GM12872 (cell line): ENCODE measurements around the gene ONECUT1.
A peak's percentile ranks its signal among the peaks of the same experiment; 100 is the strongest.

ENCODE experiments used
- TF ChIP-seq, protein P1 (sequence below): IDR thresholded peaks from 3 replicates; pipeline ENCODE4 v1.5.1; 2011; ENCODE audit warnings: low read depth, mild to moderate bottlenecking, low read length, moderate library complexity; ENCODE audit not compliant: insufficient read depth

Gene ONECUT1

DNA sequence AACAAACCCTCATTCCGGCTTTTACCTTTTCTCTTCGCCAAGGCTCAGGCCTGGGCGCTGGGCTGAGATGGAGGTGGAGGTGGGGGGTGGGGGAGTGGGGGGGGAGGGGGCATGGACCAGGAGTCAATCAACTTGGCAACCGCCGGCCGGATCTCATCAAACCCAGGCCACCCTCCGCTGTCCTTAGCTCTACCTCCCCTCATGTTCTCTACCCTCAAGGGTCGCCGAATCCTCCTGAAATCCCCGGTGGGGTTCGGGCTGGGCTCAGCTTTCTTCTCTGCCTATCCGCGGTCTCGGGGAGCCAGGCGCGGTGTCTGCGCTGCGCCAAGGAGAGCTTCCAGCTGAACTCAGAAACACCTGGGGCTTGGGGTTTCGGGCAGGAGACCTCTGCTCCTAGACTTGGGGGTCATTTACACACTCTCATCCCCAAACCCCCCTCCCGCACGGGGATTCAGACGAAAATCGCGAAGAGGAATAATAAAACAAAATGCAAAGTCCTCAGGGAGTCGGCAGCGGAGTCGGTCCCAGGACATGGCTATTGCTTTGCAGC lies 2.5 kb downstream of the ONECUT1 start:
- TF ChIP-seq, protein P1, sequence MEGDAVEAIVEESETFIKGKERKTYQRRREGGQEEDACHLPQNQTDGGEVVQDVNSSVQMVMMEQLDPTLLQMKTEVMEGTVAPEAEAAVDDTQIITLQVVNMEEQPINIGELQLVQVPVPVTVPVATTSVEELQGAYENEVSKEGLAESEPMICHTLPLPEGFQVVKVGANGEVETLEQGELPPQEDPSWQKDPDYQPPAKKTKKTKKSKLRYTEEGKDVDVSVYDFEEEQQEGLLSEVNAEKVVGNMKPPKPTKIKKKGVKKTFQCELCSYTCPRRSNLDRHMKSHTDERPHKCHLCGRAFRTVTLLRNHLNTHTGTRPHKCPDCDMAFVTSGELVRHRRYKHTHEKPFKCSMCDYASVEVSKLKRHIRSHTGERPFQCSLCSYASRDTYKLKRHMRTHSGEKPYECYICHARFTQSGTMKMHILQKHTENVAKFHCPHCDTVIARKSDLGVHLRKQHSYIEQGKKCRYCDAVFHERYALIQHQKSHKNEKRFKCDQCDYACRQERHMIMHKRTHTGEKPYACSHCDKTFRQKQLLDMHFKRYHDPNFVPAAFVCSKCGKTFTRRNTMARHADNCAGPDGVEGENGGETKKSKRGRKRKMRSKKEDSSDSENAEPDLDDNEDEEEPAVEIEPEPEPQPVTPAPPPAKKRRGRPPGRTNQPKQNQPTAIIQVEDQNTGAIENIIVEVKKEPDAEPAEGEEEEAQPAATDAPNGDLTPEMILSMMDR = no peak

DNA sequence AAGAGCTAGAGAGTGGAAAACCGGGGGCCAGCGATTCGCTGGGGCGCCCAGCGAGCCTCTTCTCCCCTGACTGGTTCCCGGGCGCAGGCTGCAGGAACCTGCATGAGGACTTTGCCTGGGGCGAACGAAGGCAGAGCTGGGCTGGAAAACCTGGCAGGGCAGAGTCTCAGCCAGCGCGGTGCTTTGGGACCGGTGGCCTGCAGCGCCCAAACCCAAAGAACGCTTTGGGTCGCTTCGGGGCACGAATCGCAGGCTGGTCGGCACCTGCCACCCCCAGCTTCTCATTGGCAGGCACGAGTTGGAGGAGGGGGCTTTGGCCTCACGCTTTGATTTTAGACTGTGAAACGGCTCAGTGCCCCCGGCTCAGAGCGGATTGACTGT lies 3.0 kb downstream of the ONECUT1 start:
- TF ChIP-seq, protein P1 = no peak

DNA sequence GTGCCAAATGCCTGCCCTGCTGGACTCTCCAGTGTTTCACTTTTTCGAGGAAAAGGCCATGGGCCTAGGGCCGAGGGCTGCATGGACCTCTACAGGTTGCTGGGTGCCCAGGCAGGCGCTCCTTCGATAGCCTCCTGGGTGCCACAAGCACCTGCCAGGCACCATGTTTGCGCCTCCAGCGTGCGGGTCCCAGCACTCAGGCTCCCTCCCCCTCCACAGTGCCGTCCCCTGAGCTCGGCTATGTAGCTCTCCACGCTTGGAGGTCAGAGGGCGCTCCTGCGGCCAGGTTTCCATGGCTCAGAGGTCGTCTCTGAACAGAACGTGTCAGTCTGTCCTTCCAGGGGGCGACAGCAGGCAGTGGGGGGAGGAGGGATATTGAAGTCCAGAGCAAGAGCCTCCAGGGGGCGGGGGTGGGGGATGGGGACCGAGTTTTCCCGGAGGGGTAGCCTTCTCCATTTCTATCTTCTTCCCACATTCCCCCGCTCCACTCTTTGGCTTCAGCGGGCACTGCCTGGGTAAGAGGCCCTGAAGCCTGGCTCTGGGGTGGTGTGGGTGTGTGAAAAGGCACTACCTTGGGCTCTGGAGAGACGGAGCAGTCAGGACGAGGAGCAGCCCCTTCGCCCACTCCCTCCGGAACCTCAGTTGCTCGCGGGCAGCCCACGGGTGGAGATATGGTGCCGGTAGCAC lies 3.6 kb downstream of the ONECUT1 start:
- TF ChIP-seq, protein P1 = no peak

DNA sequence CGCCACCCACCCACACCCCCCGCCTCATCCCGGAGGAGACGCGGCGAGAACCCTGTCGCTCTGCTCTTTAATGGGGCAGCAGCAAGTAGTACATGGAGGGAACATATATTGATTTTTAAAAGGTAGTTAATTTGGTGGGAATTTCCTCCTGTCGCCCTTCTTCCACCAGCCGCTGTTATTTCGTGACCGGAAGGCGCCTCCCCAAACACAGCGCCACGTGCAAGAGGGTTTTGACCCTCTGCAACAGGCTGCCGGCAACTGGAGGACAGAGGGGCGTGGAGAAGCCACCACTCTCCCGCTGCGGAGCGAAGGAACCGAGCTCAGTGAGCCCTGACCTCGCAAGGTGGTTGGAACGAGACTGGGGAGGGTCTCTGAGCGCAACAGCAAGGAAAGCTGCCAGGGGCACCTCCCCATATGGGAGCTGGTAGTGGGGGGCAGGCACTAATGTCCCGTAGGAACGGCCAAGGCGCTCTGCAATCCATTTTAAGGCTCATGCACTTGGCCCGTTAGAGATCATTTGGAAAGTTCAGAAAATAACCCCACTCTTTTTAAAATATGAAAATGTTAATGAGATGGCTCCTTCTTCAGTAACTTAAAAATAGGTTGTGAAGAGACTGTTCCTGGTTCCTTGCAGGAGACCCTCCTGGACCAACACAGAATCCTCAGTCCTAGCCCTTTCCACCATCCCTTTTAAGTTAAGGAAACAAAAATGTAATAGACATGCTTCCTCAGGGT lies 4.3 kb downstream of the ONECUT1 start:
- TF ChIP-seq, protein P1 = no peak

DNA sequence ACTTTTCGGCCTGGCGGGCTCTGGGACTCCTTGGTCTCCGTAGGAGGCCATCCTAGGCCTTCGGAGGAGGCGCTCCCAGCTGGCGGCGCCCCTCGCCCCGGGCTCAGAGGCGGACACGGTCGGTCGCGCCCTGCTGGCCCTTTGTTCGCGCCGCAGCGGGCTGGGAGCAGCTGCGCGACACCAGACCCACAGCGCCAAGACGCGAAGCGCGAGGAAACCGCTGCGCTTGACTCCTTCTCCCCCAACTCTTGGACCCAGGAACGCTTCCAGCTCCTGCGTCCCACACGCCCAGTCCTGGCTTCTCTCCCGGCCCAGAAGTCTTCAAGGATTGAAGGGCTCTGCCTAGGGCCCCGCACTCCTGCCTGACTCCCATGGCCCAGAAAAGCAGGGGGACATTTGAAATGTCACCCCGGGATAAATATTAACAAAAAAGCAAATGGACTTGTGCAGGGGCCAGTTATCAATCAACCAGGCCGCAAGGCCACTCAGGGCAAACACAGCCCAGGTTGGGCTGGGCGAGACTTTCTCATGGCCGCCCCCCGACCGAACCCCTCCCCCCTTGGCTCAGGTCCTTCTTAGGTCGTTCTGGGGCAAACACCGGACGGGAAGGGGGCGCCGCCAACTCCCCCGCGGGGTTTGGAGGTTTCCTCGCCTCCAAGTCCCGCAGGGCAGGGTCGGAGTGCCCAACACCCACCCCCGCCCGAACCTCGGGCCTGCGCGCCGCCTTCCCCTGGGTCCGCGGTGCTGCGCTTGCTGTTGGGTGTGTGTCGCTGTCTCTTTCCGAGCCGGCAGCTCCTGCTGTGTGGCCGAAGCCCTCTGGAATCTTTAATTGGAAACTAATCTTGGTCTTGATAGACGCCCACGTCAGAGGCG lies 5.1 kb downstream of the ONECUT1 start:
- TF ChIP-seq, protein P1 = no peak

DNA sequence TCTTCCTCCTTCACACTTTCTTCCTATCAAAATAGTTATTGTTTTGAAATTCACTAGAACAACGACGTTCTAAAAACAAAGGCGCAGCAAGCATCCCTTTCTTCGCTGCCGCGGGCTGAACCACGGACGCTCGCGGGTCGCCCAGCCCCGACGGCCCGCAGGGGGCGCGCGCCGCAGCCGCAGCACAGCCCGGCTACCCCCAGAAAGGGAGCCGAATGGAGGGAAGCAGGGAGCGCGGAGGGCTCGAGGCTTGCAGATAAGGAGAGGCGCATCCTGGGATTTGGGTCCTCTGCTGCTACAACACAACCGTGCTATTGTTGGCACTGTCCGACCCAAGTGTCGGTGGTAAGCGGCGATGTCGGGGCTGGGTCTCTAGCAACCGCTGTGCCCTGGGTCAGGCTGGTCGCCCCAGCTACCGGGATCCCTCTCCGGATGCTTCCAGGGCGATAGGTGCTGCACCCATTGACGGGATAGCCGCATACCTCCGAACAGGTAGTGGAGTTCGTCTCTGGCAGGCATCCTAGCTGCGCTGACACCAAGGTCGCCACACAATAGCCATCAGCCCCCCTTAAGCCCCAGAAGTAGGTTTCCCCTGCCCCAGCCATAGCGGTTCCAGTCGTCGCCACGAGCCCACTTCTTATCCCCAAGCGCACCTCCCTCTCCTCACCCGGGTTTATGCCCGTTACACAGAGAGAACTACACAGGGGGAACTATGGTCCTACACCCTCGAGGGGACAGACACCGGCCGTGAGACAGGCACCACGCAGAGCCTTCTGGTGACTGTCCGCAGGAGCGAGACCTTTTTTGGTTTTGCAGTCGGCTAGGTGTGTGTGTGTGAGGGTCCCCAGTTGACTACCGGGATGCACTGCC lies 6.0 kb downstream of the ONECUT1 start:
- TF ChIP-seq, protein P1 = peak; percentile 60; the same call in 2 of the 3 replicates
